ENCODE data around the gene BLTP3A. TPM values are rescaled to one million over a fixed set of nuclear protein-coding genes. Genes with fewer than 3 reads are reported as not detected.

Gene BLTP3A
- total and polyA plus RNA-seq, 2 of the 8 experiments (the other 6 are each of a cell fraction or from before 2014, with no cell fraction given): 8.5 to 17.2 TPM

DNA sequence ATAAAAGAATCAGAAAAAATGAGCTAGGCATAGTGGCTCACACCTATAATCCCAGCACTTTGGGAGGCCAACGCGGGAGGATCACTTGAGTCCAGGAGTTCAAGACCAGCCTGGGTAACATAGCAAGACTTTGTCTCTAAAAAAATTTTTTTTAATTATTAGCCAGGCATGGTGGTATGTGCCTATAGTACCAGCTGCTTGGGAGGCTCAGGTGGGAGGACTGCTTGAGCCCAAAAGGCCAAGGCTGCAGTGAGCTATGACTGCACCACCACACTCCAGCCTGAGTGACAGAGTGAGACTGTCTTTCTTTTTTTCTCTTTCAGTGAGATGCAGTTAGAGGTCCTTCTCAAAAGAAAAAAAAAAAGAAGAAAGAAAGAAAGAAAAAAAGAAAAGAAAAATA lies 43.1 kb upstream of the BLTP3A start:
- H2AK5ac ChIP-seq (ENCODE audit: low read depth, low read length): no peak overlapping the region
- H3K56ac ChIP-seq (replicated peaks; ENCODE audit: insufficient read length, low read depth, low read length): no peak overlapping the region
- no peak overlapping the region for H2BK12ac ChIP-seq (ENCODE audit: low read depth, low read length)
- no peak overlapping the region for H4K91ac ChIP-seq (replicated peaks; ENCODE audit: insufficient read length, low read length)
- H3K23me2 ChIP-seq (ENCODE audit: low read depth, low read length): no peaks in the 10 kb centered on the region
- TF ChIP-seq TAF1 (IDR thresholded peaks at IDR 0.05; ENCODE audit: low read depth, low read length) (no peak), TAF7 (optimal IDR thresholded peaks at IDR 0.05; ENCODE audit: borderline replicate concordance, low read depth, low read length) (no peak)
- no peak overlapping the region for H3K4me3 ChIP-seq (ENCODE audit: extremely low read depth in 1 of 4, insufficient read depth in 2 of 4, low read depth in 3 of 4, low read length in 4 of 4)
- no peak overlapping the region for H3K27ac ChIP-seq (ENCODE audit: low read depth, low read length)
- H2BK5ac ChIP-seq (ENCODE audit: low read depth, low read length): no peak overlapping the region
- H3K36me3 ChIP-seq (ENCODE audit: control insufficient read depth in 2 of 4, insufficient read depth in 4 of 4, low read length in 3 of 4): no peaks in the 10 kb centered on the region
- no peak overlapping the region for H4K8ac ChIP-seq (ENCODE audit: extremely low read depth, insufficient read depth, low read length)
- H3K4ac ChIP-seq (replicated peaks; ENCODE audit: insufficient read length, low read depth, low read length): no peak overlapping the region
- no peak overlapping the region for H3K18ac ChIP-seq (ENCODE audit: extremely low read depth, low read length)
- FAIRE-seq (no peak), DNase-seq (ENCODE audit: low read depth in 1 of 2, low spot score in 2 of 2) (no peak)
- no peak overlapping the region for H2BK15ac ChIP-seq (ENCODE audit: low read length)
- peaks cover 0 to 1% (median 0%) of the 10 kb centered on the region in 4 experiments; a peak in 1 of 7 replicates for H3K27me3 ChIP-seq (replicated peaks in 1 of 4; ENCODE audit: control insufficient read depth in 3 of 4, extremely low read depth in 1 of 4, insufficient read depth in 3 of 4, low read length in 3 of 4)
- H3K79me2 ChIP-seq (ENCODE audit: control insufficient read depth in 1 of 2, insufficient read depth in 2 of 2, low read length in 2 of 2): no peaks in the 10 kb centered on the region
- no peaks in the 10 kb centered on the region for H3K79me1 ChIP-seq (ENCODE audit: low read depth, low read length)
- WGBS, 2 experiments (ENCODE audit: extremely low coverage in 1 of 2, insufficient coverage in 1 of 2, insufficient read length in 1 of 2, insufficient replicate concordance in 2 of 2, low coverage in 1 of 2, low lambda C conversion rate in 2 of 2, missing lambda C conversion rate in 1 of 2): 80% methylated on average over 2 of the region's 2 CpGs; no CpG with 5 or more reads in 1 of the 2 experiments
- no peak overlapping the region for H2AFZ ChIP-seq (ENCODE audit: low read length)
- no peak overlapping the region for H3K14ac ChIP-seq (ENCODE audit: insufficient read length)
- H4K5ac ChIP-seq (ENCODE audit: insufficient read length, low read depth, low read length): no peak overlapping the region
- H2BK120ac ChIP-seq (replicated peaks; ENCODE audit: low read depth, low read length): no peak overlapping the region
- no peak overlapping the region for H3K9ac ChIP-seq (replicated peaks in 1 of 4; ENCODE audit: extremely low read depth in 1 of 4, low read depth in 3 of 4, low read length in 3 of 4)
- no peak overlapping the region for H3K23ac ChIP-seq (ENCODE audit: insufficient read length)
- no peaks in the 10 kb centered on the region for H3K4me1 ChIP-seq (replicated peaks in 1 of 4; ENCODE audit: control insufficient read depth in 3 of 4, insufficient read depth in 4 of 4, low read length in 3 of 4)
- no peaks in the 10 kb centered on the region for H4K20me1 ChIP-seq (replicated peaks in 1 of 2; ENCODE audit: control insufficient read depth in 1 of 2, insufficient read depth in 2 of 2, low read length in 2 of 2)
- H2BK20ac ChIP-seq (ENCODE audit: low read length): no peak overlapping the region
- CTCF ChIA-PET (ENCODE audit: partially characterized antibody): interaction anchor here (1.8 kb wide), 1 partner anchor 8 kb away, joined by 4 read pairs; no protein-coding TSS in a partner anchor
- no peaks in the 10 kb centered on the region for H3K9me3 ChIP-seq (ENCODE audit: insufficient read depth in 2 of 2, low read depth in 1 of 2, low read length in 1 of 2)
- H3K4me2 ChIP-seq (ENCODE audit: insufficient read depth in 1 of 2, low read depth in 2 of 2, low read length in 2 of 2): no peak overlapping the region
- POLR2A ChIA-PET (ENCODE audit: partially characterized antibody): no interaction called here

Measured in H1 (cell line).